Endothelial cell of umbilical vein (primary cell): ENCODE data around the gene FAM117B.

Source experiments
- CTCF ChIP-seq, 2 donors: IDR thresholded peaks; 1 replicate in 1 of 2; 2 replicates in 1 of 2; pipeline ENCODE4 v1.5.1; 2011; ENCODE audit warnings: low read length in 2 of 2, mild to moderate bottlenecking in 2 of 2, moderate library complexity in 2 of 2, control low read depth in 1 of 2, inconsistent platforms in 1 of 2, low read depth in 1 of 2; ENCODE audit not compliant: insufficient read depth in 1 of 2; ENCODE audit errors: extremely low read depth in 1 of 2
- EZH2 ChIP-seq: IDR thresholded peaks from 2 replicates; pipeline ENCODE4 v1.6.1; 2012; ENCODE audit warnings: borderline replicate concordance, low read depth, mild to moderate bottlenecking, moderate library complexity, low read length, inconsistent platforms; ENCODE audit not compliant: severe bottlenecking
- FOS ChIP-seq: IDR thresholded peaks from 2 replicates; pipeline ENCODE4 v1.6.1; 2011; ENCODE audit warnings: mild to moderate bottlenecking, low read length, moderate library complexity, borderline replicate concordance; ENCODE audit not compliant: insufficient read depth
- MAX ChIP-seq: IDR thresholded peaks from 2 replicates; pipeline ENCODE4 v1.6.1; 2011; ENCODE audit not compliant: insufficient read depth, insufficient read length
- MYC ChIP-seq: IDR thresholded peaks from one replicate; pipeline ENCODE4 v1.6.1; 2011; ENCODE audit warnings: mild to moderate bottlenecking, low read depth, low read length
- POLR2A ChIP-seq: IDR thresholded peaks from 2 replicates; pipeline ENCODE4 v1.6.1; 2012; ENCODE audit warnings: low read depth, mild to moderate bottlenecking, control low read depth, low read length
- POLR2AphosphoS5 ChIP-seq: IDR thresholded peaks from 2 replicates; pipeline ENCODE4 v1.6.1; 2012; ENCODE audit warnings: low read depth, mild to moderate bottlenecking, control low read depth, low read length, moderate library complexity; ENCODE audit not compliant: insufficient read depth

- TF ChIP-seq CTCF (IDR thresholded peaks at IDR 0.05; ENCODE audit: extremely low read depth in 1 of 2, insufficient read depth in 1 of 2, low read depth in 1 of 2, low read length in 2 of 2): no peak
- no peak for TF ChIP-seq POLR2A
- TF ChIP-seq EZH2: no peak
- no peak for TF ChIP-seq FOS
- no peak for TF ChIP-seq POLR2AphosphoS5
- no peak for TF ChIP-seq MAX
- no peak for TF ChIP-seq MYC
Observed at GRCh38 chr2:202599105-202599504, 35.7 kb upstream of the FAM117B start.
